Activated T-cell treated with anti-CD3 and anti-CD28 coated beads, Interleukin-2, amount 50 U/mL, for 1 hour (primary cell): ENCODE results near the gene KDM7A.
"Not testable (repeated sequence)": the region's sequence is repeated elsewhere in the genome, so short reads cannot be mapped to it uniquely, and the experiment has no call there.

Source experiments
- DNase-seq: peaks from one replicate; pipeline ENCODE4 v3.0.0-alpha.2; 2020

KDM7A gene

DNA sequence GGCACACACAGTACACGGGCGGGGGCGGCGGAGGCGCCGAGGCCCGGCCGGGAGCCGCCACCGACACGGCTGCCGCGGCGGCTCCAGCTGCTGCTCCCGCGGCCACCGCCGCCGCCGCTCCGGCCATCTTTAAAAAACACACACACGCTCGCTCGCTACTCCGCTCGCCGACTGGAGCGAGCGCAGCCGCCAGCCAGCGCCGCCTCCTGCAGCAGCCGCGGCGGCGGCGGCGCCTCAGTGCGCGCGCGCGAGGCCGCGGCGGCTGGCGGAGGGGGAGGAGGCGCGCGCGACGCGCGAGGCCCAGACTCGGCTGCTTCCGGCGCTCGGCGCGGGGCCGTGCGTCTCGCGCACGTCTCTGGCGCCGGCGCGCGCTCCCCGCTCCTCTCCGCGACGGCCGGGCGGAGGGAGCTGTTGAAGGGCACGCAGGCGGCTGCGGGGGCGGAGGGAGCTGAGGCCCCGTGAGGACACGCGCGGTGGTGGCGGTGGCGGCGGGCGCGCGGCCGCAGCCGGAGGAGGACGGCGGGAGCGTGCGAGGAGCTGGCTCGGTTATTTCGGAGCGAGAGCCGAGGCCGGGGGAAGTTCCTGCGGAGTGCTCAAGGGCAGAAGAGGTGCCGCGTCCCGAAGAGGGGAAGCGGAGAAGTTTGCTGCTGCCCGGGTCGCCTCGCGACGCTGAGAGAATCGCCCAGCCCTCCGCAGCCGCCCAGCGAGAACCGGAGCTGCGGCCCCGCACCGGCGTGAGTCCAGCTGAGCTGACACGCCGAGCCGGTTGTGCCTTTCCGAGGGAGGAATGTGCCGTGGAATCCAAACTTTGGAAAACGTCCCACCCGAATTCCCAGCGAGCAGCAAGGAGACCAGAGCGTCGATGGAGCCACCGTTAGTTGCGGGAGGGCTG, at the start of gene KDM7A:
TSS of gene KDM7A (minus strand) at position 173 of the 892 bp plus-strand sequence. CDS start at position 127, 46 bp downstream.
- DNase-seq: peak; percentile 91

DNA sequence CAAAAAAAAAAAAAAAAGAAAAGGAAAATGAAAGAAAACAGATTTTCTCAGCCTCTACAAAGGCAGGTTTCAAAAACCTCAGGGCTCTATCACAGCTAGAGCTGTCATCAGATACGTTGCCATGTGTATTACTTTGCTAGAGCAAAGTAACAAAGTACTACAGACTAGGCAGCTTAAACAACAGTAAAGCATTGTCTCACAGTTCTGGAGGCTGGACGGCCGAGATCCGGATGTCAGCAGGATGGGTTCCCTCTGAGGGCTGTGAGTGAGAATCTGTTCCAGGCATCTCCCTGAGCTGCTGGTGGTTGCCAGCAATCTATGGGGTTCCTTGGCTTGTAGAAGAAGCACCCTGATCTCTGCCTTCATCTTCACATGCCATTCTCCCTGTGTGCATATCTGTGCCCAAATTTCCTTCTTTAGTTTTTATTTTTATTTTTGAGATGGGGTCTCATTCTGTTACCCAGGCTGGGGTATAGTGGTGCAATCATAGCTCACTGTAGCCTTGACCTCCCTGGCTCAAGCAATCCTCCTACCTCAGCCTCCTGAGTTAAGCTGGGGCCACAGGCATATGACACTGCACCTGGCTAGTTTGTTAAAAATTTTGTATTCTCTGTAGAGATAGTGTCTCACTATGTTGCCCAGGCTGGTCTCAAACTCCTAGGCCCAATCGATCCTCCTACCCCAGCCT, 48.9 kb upstream of the KDM7A start:
- peak; percentile 22 for DNase-seq

GRCh38 chr7:140223515-140224221, 46.9 kb upstream of the KDM7A start:
- DNase-seq: peak; percentile 21

DNA sequence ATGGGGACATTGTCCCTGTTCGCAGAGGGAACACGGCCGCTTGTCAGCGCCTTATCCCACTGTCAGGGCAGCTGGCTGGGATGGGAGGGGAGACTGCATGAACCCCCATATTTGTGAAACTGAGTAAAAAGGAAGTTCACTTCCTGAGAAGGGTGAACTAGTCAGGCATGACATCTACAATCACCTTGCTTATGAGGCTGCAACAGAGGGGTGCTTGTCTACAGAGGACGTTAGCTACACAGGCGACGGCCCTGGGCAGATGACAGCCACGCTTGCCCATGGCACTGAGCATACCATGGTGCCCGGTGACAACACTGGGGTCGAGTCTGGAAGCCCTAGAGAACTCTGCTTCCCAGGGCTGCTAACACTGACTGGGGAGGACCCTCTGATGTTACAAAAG, 46.0 kb upstream of the KDM7A start:
- DNase-seq: no peak

- DNase-seq: no peak
Observed at GRCh38 chr7:140219672-140220524, 43.1 kb upstream of the KDM7A start.

- DNase-seq: no peak
Observed at GRCh38 chr7:140218656-140219055, 41.9 kb upstream of the KDM7A start.

- DNase-seq: no peak
Observed at GRCh38 chr7:140217750-140218501, 41.1 kb upstream of the KDM7A start.

GRCh38 chr7:140215281-140215680, 38.5 kb upstream of the KDM7A start:
- DNase-seq: no peak

DNA sequence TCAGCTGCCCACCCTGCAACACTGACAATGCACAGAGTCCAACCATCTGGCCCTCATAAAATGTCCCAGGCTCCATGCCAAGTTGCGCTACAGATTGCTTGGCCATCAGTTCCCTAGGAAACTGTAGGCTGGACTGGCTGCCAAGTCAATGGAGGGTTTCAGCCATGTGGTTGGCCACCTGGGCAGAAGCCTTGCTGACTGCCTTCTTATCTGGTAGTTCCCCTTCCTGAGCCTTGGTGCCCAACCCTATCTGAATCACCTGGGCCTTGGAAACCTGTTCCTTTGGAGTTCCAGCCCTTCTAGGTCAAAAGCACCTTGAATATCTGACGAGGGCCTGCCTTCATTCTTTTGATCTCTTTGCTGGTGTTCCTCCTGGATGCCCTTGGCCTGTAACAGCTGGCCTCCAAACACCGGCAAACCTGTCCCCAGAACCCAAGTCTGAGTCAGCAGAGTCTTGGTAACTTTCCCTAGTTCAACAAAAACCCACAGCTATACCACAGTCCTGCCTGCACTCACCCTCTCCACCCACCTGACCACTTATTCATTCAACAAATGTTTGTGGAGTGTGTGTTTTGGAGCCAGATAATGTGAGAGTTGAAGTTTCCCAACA, 37.4 kb upstream of the KDM7A start:
- no peak for DNase-seq

GRCh38 chr7:140213684-140214074, 36.9 kb upstream of the KDM7A start:
- DNase-seq: no peak

DNA sequence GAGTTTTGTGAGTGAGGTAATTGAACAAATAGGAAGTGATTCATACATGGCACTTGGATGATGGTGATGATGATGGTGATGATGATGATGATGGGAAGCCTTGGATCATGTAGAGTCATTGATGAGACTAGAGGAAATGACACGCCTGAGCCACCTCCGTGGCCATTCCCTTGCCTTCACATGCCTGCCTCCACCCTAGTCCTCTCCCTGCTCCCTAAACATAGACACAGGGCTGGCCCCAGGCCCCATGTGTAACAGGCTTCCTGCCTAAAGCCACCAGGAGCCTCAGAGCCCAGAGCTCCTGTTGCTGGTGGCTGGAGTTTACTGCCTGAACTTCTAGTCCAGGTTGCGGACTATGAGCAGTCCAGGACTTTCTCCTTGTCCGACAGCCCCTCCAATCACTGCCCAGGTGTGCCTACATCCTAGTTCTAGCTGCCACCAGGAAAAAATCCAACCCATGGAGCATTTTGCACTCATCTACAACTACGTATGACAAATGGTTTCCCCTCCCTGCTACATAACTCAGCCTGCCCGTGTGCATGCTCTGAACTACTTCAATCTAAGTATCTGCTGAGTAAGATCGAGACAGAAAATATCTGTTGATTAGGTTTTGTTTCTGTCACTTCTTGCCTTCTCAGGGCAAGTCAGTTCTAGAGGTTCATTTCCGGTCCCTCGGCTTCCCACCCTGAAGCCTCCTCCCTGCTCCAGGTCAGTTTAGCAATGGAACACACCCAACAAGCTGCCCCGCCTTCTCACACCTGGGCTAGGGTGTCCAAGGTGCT, 35.5 kb upstream of the KDM7A start:
- DNase-seq: no peak

- DNase-seq: no peak
Observed at GRCh38 chr7:140211698-140212097, 34.9 kb upstream of the KDM7A start.

DNA sequence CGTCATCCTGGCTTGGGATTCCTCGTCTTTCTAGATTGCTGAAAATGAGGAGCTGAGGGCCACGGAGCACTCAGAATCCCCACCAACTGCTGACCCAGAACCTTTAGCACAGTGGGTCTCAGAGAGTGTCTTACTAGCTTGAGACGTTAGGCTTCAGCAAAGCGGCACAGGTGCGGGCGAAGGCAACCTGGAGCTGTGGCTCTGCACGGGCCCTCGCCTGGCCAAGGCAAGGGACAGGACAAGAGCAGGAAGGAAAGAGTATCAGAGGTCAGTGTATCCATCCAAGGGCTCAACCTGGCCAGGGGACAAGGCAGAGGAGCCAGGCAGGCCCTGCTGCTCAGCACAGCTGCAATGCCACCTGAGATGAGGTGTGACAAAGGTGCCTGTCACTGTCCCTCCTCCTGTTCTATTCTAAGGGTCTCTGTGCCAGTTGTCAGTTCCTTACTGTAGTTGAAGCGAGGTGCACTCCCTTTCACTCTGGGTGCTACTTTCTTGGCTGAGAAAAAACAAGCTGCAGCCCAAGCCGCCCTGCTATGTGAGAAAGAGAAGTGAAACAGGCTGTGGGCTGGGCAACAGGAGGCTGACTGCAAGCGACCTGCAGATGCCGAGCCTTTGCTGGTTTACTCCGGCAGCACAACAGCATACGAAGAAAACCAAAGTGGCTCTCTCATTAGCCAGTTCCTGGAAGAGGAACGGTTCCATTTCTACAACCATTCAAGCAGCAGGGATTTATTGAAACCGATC, 33.3 kb upstream of the KDM7A start:
- no peak for DNase-seq

- no peak for DNase-seq
Observed at GRCh38 chr7:140206616-140207389, 30.0 kb upstream of the KDM7A start.

DNA sequence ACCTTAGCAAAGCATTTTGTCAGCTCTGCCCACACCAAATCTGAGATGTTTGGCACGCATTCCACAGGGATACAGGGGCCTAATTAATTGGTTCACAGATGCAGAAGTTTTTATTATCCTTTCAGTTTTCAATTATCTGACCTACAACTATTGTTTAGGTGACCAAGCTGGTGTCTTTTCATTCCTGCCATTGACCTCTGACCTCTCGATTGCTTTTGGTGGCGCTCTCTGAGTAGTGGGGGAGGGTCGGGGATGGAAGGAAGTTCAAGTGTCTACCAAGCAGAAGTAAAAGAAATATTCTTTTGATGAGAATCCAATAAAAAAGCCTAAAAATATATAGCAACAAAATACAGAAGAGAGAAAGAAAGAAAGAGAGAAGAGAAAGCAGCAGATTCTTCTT, 28.8 kb upstream of the KDM7A start:
- DNase-seq: no peak

DNA sequence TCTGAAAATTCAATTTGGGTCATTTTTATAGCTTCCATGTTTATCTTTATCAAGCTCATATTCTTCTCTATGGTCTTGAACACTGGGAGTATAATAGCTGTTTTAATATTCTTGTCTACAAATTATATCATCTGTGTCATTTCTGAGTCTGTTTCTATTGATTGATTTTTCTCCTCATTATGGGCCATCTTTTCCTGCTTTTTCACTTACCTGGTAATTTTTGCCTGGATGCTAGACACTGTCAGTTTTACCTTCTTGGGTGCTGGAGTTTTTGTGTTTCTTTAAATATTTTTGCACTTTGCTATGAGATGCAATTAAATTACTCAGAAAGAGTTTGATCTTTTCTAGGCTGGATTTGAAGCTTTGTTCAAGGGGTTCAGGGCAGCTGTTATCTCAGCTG, 26.8 kb upstream of the KDM7A start:
- no peak for DNase-seq

DNA sequence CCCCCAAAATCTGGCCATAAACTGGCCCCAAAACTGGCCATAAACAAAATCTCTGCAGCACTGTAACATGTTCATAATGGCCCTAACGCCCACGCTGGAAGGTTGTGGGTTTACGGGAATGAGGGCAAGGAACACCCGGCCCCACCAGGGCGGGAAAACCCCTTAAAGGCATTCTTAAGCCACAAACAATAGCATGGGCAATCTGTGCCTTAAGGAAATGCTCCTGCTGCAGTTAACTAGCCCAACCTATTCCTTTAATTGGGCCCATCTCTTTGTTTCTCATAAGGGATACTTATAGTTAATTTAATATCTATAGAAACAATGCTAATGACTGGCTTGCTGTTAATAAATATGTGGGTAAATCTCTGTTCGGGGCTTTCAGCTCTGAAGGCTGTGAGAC, 26.2 kb upstream of the KDM7A start:
- DNase-seq: not testable (repeated sequence)

DNA sequence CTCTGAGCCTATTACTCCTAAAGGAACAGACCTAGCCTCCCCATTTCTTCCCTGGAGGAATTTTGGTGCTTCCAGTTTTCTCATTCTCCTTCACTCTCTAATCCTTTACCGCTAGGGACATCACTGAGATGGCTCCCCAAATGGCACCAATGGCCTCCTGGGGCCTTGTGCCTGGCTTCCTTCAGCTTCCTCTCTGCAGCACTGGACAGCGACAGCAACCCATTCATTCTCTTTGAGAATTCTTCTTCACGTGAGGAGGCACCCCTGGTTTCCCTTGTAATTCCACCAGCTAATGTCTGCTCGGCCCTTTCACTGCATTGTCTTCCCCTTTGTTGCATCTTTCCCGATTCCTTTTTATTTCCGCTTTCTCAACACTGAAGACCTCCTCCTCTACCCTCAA, 24.6 kb upstream of the KDM7A start:
- DNase-seq: no peak
